ENCODE data around the gene EEFSEC. TPM values are rescaled to one million over a fixed set of nuclear protein-coding genes. Genes with fewer than 3 reads are reported as not detected.

Gene EEFSEC
- total RNA-seq, 1 experiment from 2014 or later, result 9.5 TPM

DNA sequence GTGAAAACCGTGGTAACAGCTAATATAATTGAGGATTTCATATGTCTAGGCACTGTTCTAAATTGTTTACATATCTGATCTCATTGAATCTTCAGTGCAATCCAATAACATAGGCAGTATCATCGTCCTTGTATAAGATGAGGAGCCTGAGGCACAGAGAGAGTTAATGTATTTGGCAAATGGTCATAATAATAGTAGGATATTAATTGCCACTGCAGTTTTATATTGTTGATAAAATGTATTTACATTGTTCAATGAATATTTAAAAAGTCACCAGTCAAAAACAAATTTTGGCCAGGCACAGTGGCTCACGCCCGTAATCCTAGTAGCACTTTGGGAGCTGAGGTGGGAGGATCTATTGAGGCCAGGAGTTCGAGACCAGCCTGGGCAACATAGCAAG lies 88.5 kb downstream of the EEFSEC start:
- H3K14ac ChIP-seq (ENCODE audit: insufficient read depth, low read length), result no peak overlapping the region
- H3K4ac ChIP-seq (ENCODE audit: low read depth, low read length), result no peak overlapping the region
- H2AK5ac ChIP-seq (ENCODE audit: insufficient read length, low read length), result no peak overlapping the region
- H3K27me3 Mint-ChIP-seq (ENCODE audit: low read depth), result no peaks in the 10 kb centered on the region
- no peaks in the 10 kb centered on the region for H3K36me3 Mint-ChIP-seq (ENCODE audit: insufficient read depth in 1 of 3, low read depth in 3 of 3)
- no peak overlapping the region for H2BK20ac ChIP-seq (ENCODE audit: low read depth, low read length, poor library complexity, severe bottlenecking)
- no peak overlapping the region for H3K27ac Mint-ChIP-seq
- H3K23ac ChIP-seq (ENCODE audit: insufficient read length, low read depth, low read length), result no peak overlapping the region
- no peak for DNase-seq
- H2BK5ac ChIP-seq (ENCODE audit: insufficient read length, low read length), result no peak overlapping the region
- WGBS (ENCODE audit: extremely low coverage, insufficient read length, low lambda C conversion rate), result no CpG with 5 or more reads among the region's 5 CpGs
- H3K4me1 Mint-ChIP-seq, result peaks cover 12 to 13% of the 10 kb centered on the region in 2 experiments
- H2BK120ac ChIP-seq (ENCODE audit: low read depth, low read length, poor library complexity, severe bottlenecking), result no peak overlapping the region
- no peaks in the 10 kb centered on the region for H3K4me1 ChIP-seq (ENCODE audit: insufficient read depth, low read length)
- no peak overlapping the region for H4K91ac ChIP-seq (ENCODE audit: insufficient read length, low read depth, low read length)
- no peak overlapping the region for H2BK12ac ChIP-seq (ENCODE audit: insufficient read length, low read depth, low read length)
- H3K79me2 ChIP-seq (ENCODE audit: insufficient read depth, low read length), result no peaks in the 10 kb centered on the region
- H3K9me3 Mint-ChIP-seq, result no peaks in the 10 kb centered on the region
- H3K9ac ChIP-seq (ENCODE audit: extremely low read depth, insufficient read length, low read length), result no peak overlapping the region
- H4K8ac ChIP-seq (replicated peaks; ENCODE audit: insufficient read length, low read depth, low read length), result no peak overlapping the region
- no peaks in the 10 kb centered on the region for H3K27me3 ChIP-seq (ENCODE audit: insufficient read depth, low read length)
- no peak overlapping the region for H4K5ac ChIP-seq (ENCODE audit: insufficient read length, low read depth, low read length)
- no peak overlapping the region for H3T11ph ChIP-seq (ENCODE audit: low read length)
- H3K23me2 ChIP-seq (ENCODE audit: insufficient read length, low read depth, low read length, poor library complexity, severe bottlenecking), result no peaks in the 10 kb centered on the region
- peaks cover 3% of the 10 kb centered on the region for H3K79me1 ChIP-seq (ENCODE audit: insufficient read depth, low read depth, low read length, poor library complexity, severe bottlenecking)
- H4K20me1 ChIP-seq (ENCODE audit: control insufficient read depth, insufficient read depth, insufficient read length), result no peaks in the 10 kb centered on the region
- no peak overlapping the region for H3K27ac ChIP-seq (ENCODE audit: insufficient read length, low read depth, low read length)
- no peak overlapping the region for H2AFZ ChIP-seq (ENCODE audit: low read length)
- H3K4me2 ChIP-seq (ENCODE audit: insufficient read depth, insufficient read length, low read length), result no peak overlapping the region
- no peak overlapping the region for H3K56ac ChIP-seq (ENCODE audit: insufficient read length, low read depth, low read length)
- H3K9me3 ChIP-seq (ENCODE audit: control insufficient read depth, low read depth, low read length), result no peaks in the 10 kb centered on the region
- H2BK15ac ChIP-seq (ENCODE audit: low read depth, low read length), result no peak overlapping the region
- TF ChIP-seq, protein P1, sequence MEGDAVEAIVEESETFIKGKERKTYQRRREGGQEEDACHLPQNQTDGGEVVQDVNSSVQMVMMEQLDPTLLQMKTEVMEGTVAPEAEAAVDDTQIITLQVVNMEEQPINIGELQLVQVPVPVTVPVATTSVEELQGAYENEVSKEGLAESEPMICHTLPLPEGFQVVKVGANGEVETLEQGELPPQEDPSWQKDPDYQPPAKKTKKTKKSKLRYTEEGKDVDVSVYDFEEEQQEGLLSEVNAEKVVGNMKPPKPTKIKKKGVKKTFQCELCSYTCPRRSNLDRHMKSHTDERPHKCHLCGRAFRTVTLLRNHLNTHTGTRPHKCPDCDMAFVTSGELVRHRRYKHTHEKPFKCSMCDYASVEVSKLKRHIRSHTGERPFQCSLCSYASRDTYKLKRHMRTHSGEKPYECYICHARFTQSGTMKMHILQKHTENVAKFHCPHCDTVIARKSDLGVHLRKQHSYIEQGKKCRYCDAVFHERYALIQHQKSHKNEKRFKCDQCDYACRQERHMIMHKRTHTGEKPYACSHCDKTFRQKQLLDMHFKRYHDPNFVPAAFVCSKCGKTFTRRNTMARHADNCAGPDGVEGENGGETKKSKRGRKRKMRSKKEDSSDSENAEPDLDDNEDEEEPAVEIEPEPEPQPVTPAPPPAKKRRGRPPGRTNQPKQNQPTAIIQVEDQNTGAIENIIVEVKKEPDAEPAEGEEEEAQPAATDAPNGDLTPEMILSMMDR (conservative IDR thresholded peaks at IDR 0.05), result no peak
- no peak overlapping the region for H3K18ac ChIP-seq (ENCODE audit: insufficient read length, low read depth, low read length)
- H3K4me3 Mint-ChIP-seq, result no peak overlapping the region
